Measurements from ENCODE around the gene FAHD1.
A peak's percentile ranks its signal among the peaks of the same experiment; 100 is the strongest.

FAHD1 gene

GRCh38 chr16:1826691-1827573 is at the start of gene FAHD1, which contains the start of gene HAGH:
FAHD1 (plus strand) TSS chr16:1827206; CDS start chr16:1827239, 33 bp downstream.
HAGH (minus strand) TSS chr16:1826825; CDS start chr16:1826787, 38 bp downstream.
- peak; percentile 85 for DNase-seq

GRCh38 chr16:1777375-1778199 is 49.4 kb upstream of the FAHD1 start:
- DNase-seq = no peak

- DNase-seq = no peak
Observed at GRCh38 chr16:1778200-1779179, 48.5 kb upstream of the FAHD1 start.

- no peak for DNase-seq
Observed at GRCh38 chr16:1779234-1779701, 47.7 kb upstream of the FAHD1 start.

DNA sequence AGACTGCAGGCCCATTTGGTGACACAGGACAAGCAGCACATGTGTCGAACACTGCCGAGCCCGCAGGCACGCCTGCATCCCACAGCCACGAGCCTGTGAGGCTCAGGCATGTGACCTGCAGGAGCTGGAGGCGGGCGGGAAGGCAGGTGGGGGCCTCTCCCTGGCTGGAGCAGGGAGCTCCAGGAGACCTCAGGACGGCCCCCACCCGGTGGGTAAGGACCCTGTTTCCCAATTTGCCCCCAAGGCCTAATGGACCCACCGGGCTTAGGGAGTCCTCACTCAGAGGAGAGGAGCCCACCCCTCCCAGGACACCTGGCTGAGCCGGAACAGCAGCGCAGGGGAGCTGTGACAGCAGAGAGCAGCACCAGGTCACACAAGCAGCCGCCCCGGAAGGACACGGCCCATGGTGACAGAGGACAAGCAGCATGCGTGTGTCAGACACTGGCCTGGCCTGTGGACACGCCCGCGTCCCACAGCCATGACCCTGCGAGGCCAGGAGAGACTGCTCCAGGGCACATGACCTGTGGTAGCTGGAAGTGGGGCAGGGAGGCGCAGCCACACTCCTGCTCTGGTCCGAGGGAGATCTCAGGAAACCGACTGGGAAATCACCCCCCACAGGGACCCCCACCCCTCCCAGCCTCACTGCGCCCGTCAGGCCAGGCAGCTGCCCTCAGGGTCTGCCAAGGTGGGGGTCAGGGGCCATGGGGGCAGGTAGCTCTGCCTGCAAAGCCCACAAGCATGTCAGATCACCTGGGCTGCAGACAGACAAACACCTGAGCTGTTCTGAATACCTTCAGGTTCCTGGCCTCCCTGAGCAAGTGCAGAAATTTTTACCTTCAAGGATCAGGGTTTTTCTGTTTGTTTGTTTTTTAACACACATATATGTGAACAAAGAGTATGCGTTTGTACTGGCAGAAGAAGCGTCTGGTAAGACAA is 47.0 kb upstream of the FAHD1 start:
- no peak for DNase-seq

DNA sequence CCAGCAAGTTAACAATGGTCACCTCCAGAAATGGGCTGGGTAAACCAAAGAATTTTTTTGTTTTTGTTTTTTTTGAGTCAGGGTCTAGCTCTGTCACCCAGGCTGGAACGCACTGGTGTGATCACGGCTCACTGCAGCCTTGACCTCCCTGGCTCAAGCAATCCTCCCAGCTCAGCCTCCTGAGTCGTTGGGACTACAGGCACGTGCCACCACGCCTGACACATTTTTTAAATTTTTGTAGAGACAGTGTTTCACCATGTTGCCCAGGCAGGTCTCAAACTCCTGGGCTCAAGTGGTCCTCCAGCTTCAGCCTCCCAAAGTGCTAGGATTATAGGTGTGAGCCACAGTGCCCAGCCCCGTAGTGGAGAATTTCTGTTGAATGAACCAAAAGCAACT is 46.3 kb upstream of the FAHD1 start:
- DNase-seq = no peak

GRCh38 chr16:1781254-1781653 is 45.8 kb upstream of the FAHD1 start:
- no peak for DNase-seq

- DNase-seq = peak; percentile 26
Observed at GRCh38 chr16:1781758-1782407, 45.1 kb upstream of the FAHD1 start.

DNA sequence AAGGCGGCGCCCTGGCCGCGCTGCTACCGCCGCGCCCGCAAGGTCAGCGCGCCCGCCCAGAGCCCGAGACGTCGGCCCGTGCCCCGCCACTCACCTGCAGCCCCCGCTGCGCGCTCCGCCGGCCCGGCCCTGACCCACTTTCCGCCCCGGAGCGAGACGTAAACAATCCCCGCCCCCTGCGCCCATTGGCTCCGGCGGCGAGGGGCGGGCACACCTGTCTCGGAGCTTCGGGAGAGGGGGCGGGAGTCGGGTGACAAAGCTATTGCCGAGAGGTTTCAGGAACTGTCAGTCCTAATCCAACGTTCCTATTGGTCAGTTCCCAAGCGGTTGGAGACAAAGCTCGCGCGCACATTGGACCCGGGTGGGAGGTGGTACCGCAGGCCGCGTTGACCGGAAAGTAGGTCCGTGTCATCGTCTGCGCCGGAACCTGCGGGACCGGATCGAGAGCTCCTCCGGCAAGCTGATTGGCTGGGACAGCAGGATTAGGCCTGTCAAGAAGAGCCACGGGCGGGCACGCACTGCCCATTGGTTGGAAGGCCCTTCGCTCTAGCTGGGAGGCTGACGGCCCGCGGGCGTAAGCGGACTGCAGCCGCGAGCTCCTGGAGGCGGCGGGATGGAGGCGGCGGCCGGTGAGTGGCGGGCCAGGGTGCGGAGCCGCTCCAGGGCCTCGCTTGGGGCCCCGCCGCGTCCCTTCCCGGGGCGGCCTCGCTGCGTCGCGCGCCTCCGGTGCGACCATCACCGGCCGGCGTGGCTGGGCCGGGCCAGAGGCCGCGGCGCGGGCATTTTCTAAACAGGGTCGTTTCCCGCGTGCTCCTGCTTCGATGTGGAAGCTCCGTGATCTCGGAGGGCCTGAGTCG is 44.4 kb upstream of the FAHD1 start, which contains the start of the genes NUBP2 and SPSB3:
NUBP2 (plus strand) TSS at position 553 of the 857 bp plus-strand sequence; CDS start at position 614, 61 bp downstream.
SPSB3 (minus strand) TSS at position 164 of the 857 bp plus-strand sequence. CDS start 1,088 bp downstream, outside the sequence.
- DNase-seq = peak; percentile 100

DNA sequence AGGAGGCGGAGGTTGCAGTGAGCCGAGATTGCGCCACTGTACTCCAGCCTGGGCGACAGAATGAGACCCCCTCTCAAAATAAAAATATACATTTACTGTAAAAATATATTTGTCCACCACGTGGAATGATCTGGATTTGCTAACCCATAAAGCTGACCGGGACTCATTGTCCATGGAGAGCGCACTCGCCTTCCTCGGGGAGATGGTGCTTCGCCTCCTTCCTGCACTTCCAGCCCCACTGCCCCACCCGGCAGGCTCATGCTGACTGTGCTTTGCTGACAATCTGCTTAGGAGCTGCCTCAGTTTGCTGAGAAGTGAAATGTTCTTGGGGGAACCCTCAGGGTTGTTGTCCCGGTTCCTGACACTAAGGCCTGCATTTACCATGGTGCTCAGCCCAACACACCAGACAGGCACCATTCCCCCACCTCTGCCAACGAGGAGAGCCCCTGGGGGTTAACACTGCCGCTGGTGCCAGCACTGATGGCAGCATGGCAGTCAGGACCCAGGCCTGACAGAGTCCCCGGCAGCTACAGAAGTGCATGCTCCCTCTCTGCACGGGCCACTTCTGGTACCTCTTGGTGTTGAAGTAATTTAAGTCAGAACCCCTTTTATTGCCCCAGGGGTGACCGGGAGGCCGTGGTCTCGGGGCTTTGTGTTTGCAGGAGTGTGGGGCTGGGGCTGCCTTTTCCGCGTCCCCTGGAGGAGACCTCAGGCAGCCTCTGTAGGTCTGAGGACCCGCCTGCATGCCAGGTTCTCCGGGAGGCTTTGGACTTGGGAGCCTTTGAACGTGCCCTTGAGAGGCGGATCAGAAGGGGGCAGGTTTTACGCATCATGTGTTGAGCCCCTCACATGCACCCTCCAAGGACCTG is 41.8 kb upstream of the FAHD1 start:
- no peak for DNase-seq

DNA sequence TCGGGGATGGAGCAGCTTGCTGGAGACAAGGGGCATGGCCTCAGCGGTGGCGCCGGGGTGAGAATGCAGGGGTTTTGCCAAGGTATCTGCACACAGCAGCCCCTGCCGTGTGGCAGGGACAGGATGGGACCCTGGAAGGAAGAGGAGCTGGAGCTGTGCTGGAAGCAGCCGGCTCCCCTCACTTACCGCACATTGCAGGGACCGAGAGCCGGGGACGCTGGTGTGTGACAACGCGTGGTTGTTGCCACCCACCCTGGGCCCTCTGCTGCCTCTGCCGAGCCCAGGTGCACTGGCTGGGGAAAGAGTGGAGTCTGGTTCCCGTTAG is 41.2 kb upstream of the FAHD1 start:
- no peak for DNase-seq

GRCh38 chr16:1786242-1787055 is 40.6 kb upstream of the FAHD1 start:
- no peak for DNase-seq

- DNase-seq = no peak
Observed at GRCh38 chr16:1787056-1787321, 40.0 kb upstream of the FAHD1 start.

DNA sequence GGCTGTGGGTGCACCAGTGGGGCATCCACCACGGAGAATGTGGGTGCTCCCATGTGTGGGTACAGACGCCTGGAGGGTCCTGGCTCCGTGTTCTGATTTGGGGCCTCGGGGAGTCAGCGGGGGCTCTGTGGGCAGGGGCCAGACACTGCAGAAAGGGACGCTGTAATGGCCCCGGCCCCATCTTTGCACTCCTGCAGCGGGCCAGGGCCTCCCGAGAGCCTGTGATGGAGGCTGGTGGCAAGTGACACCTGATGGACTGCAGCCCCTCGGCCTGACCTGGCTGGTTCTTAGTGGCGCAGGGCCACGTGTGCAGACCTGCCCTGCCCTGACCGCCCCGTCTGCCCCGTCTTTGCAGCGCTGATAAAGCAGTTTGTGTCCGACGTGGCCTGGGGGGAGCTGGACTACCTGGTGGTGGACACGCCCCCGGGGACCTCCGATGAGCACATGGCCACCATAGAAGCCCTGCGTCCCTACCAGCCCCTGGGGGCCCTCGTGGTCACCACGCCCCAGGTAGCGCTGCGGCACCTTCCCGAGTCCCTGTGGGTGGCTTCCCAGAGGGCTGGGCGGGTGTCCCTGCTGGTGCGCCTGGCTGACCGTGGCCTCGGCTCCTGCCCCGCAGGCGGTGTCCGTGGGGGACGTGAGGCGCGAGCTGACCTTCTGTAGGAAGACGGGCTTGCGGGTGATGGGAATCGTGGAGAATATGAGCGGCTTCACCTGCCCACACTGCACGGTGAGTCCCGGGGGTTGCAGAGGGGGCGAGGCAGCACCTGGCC is 39.5 kb upstream of the FAHD1 start:
- DNase-seq = no peak

DNA sequence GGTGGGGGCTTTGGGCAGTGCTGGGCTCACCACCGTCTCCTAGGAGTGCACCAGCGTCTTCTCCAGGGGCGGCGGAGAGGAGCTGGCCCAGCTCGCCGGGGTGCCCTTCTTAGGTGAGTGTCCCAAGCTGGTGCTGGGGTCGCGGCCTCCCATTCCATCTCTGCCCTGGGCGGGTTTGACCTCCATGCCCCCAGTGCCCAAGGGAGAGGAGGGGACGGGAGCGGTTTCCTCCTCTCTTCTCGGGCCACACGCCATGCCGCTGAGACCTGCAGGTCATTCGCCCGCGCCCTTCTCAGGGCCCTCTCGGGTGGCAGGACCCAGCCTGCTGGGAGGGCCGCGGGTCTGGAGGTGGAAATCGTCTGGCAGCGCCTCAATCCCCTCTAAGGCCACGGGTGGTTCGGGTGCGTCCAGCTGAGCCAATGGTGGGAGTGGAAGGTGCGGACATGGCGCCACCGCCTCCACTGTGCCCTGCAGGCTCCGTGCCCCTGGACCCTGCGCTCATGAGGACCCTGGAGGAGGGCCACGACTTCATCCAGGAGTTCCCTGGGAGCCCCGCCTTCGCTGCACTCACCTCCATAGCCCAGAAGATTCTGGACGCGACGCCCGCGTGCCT is 38.8 kb upstream of the FAHD1 start:
- DNase-seq = no peak

- no peak for DNase-seq
Observed at GRCh38 chr16:1788708-1789100, 38.3 kb upstream of the FAHD1 start.

- no peak for DNase-seq
Observed at GRCh38 chr16:1789643-1790045, 37.4 kb upstream of the FAHD1 start.

All from MV-4-11 (cell line).